Measurements from ENCODE around the gene SEMA3F. TPM values are rescaled to one million over a fixed set of nuclear protein-coding genes. Genes with fewer than 3 reads are reported as not detected.

Gene SEMA3F
- total RNA-seq, 2 experiments from 2014 or later, result 0.07 to 0.09 TPM

GRCh38 chr3:50172626-50173220 lies 17.6 kb downstream of the SEMA3F start:
- Mint-ChIP-seq H3K4me1 (peaks cover 6% of the 10 kb centered on the region), H3K27me3 (no peaks in the 10 kb centered on the region), H3K4me3 (no peak overlapping the region), H3K9me3 (ENCODE audit: low read depth) (no peaks in the 10 kb centered on the region), H3K27ac (no peak overlapping the region), H3K36me3 (no peaks in the 10 kb centered on the region)
- CTCF ChIA-PET, result interaction anchor here (1.4 to 2.5 kb wide), 2 partner anchors 9 to 53 kb away, joined by 6 to 7 read pairs; no protein-coding TSS in a partner anchor
- DNase-seq, result no peak
- no peak for ATAC-seq

- Mint-ChIP-seq H3K27me3 (peaks cover 2% of the 10 kb centered on the region), H3K4me1 (peaks cover 6% of the 10 kb centered on the region), H3K36me3 (no peaks in the 10 kb centered on the region), H3K27ac (no peak overlapping the region), H3K9me3 (ENCODE audit: low read depth) (no peaks in the 10 kb centered on the region), H3K4me3 (no peak overlapping the region)
- ATAC-seq (no peak), DNase-seq (no peak)
- CTCF ChIA-PET, result interaction anchor here (1.4 to 2.5 kb wide), 2 partner anchors 10 to 52 kb away, joined by 6 to 7 read pairs; no protein-coding TSS in a partner anchor
Measured at GRCh38 chr3:50173685-50174516, 18.8 kb downstream of the SEMA3F start.

GRCh38 chr3:50174517-50174895 lies 19.4 kb downstream of the SEMA3F start:
- H3K9me3 Mint-ChIP-seq (ENCODE audit: low read depth), result no peaks in the 10 kb centered on the region
- peaks cover 6% of the 10 kb centered on the region for H3K4me1 Mint-ChIP-seq
- CTCF ChIA-PET, result interaction anchor here (2.5 kb wide), 1 partner anchor 11 kb away, joined by 7 read pairs; no protein-coding TSS in a partner anchor
- H3K4me3 Mint-ChIP-seq, result no peak overlapping the region
- no peaks in the 10 kb centered on the region for H3K36me3 Mint-ChIP-seq
- ATAC-seq, result no peak
- peaks cover 2% of the 10 kb centered on the region for H3K27me3 Mint-ChIP-seq
- H3K27ac Mint-ChIP-seq, result no peak overlapping the region
- no peak for DNase-seq

GRCh38 chr3:50174947-50175524 lies 19.9 kb downstream of the SEMA3F start:
- no peak overlapping the region for H3K27ac Mint-ChIP-seq
- no peaks in the 10 kb centered on the region for H3K9me3 Mint-ChIP-seq (ENCODE audit: low read depth)
- DNase-seq (no peak), ATAC-seq (no peak)
- H3K4me1 Mint-ChIP-seq, result peaks cover 6% of the 10 kb centered on the region
- H3K27me3 Mint-ChIP-seq, result peaks cover 5% of the 10 kb centered on the region
- no peaks in the 10 kb centered on the region for H3K36me3 Mint-ChIP-seq
- H3K4me3 Mint-ChIP-seq, result no peak overlapping the region
- CTCF ChIA-PET, result interaction anchor here (2.5 kb wide), 1 partner anchor 11 kb away, joined by 7 read pairs; no protein-coding TSS in a partner anchor

- peaks cover 5% of the 10 kb centered on the region for H3K27me3 Mint-ChIP-seq
- CTCF ChIA-PET, result no interaction called here
- no peaks in the 10 kb centered on the region for H3K36me3 Mint-ChIP-seq
- H3K4me3 Mint-ChIP-seq, result no peak overlapping the region
- ATAC-seq (no peak), DNase-seq (no peak)
- no peak overlapping the region for H3K27ac Mint-ChIP-seq
- peaks cover 6% of the 10 kb centered on the region for H3K4me1 Mint-ChIP-seq
- H3K9me3 Mint-ChIP-seq (ENCODE audit: low read depth), result no peaks in the 10 kb centered on the region
Measured at GRCh38 chr3:50177346-50177745, 22.2 kb downstream of the SEMA3F start.

GRCh38 chr3:50179710-50180109 lies 24.6 kb downstream of the SEMA3F start:
- Mint-ChIP-seq H3K4me1 (no peaks in the 10 kb centered on the region), H3K9me3 (ENCODE audit: low read depth) (no peaks in the 10 kb centered on the region), H3K27ac (no peak overlapping the region), H3K4me3 (no peak overlapping the region), H3K27me3 (peaks cover 5% of the 10 kb centered on the region), H3K36me3 (no peaks in the 10 kb centered on the region)
- no peak for ATAC-seq
- DNase-seq, result no peak
- CTCF ChIA-PET, result interaction anchor here (1.2 kb wide), 1 partner anchor 46 kb away, joined by 3 read pairs; no protein-coding TSS in a partner anchor

- H3K4me3 Mint-ChIP-seq, result no peak overlapping the region
- no peak overlapping the region for H3K27ac Mint-ChIP-seq
- H3K9me3 Mint-ChIP-seq (ENCODE audit: low read depth), result no peaks in the 10 kb centered on the region
- CTCF ChIA-PET, result interaction anchor here (2.2 kb wide), 1 partner anchor 44 kb away, joined by 6 read pairs; no protein-coding TSS in a partner anchor
- DNase-seq (no peak), ATAC-seq (no peak)
- H3K27me3 Mint-ChIP-seq, result peaks cover 5% of the 10 kb centered on the region
- no peaks in the 10 kb centered on the region for H3K4me1 Mint-ChIP-seq
- H3K36me3 Mint-ChIP-seq, result no peaks in the 10 kb centered on the region
Measured at GRCh38 chr3:50181985-50182384, 26.9 kb downstream of the SEMA3F start.

- H3K27me3 Mint-ChIP-seq, result peaks cover 5% of the 10 kb centered on the region
- no peak for ATAC-seq
Measured at GRCh38 chr3:50182533-50183099, 27.5 kb downstream of the SEMA3F start.

GRCh38 chr3:50183755-50184154 lies 28.6 kb downstream of the SEMA3F start:
- peaks cover 3% of the 10 kb centered on the region for H3K27me3 Mint-ChIP-seq
- ATAC-seq (no peak), DNase-seq (no peak)
- H3K9me3 Mint-ChIP-seq (ENCODE audit: low read depth), result no peaks in the 10 kb centered on the region
- no peak overlapping the region for H3K27ac Mint-ChIP-seq
- H3K4me3 Mint-ChIP-seq, result no peak overlapping the region
- H3K4me1 Mint-ChIP-seq, result no peaks in the 10 kb centered on the region
- no peaks in the 10 kb centered on the region for H3K36me3 Mint-ChIP-seq
- CTCF ChIA-PET, result interaction anchor here (0.9 to 1.4 kb wide), 2 partner anchors 9 to 30 kb away, joined by 3 read pairs; no protein-coding TSS in a partner anchor

More at GRCh38 chr3:50182533-50183099, 27.5 kb downstream of the SEMA3F start:
- Mint-ChIP-seq H3K36me3 (no peaks in the 10 kb centered on the region), H3K4me3 (no peak overlapping the region), H3K4me1 (no peaks in the 10 kb centered on the region), H3K27ac (no peak overlapping the region), H3K9me3 (ENCODE audit: low read depth) (no peaks in the 10 kb centered on the region)
- CTCF ChIA-PET, result interaction anchor here (0.9 to 2.2 kb wide), 2 partner anchors 10 to 43 kb away, joined by 3 to 6 read pairs; no protein-coding TSS in a partner anchor
- DNase-seq, result no peak

- H3K4me3 Mint-ChIP-seq, result no peak overlapping the region
- H3K36me3 Mint-ChIP-seq, result no peaks in the 10 kb centered on the region
- ATAC-seq, result no peak
- H3K9me3 Mint-ChIP-seq (ENCODE audit: low read depth), result no peaks in the 10 kb centered on the region
- H3K4me1 Mint-ChIP-seq, result no peaks in the 10 kb centered on the region
- DNase-seq, result no peak
- H3K27ac Mint-ChIP-seq, result no peak overlapping the region
- peaks cover 3% of the 10 kb centered on the region for H3K27me3 Mint-ChIP-seq
- CTCF ChIA-PET, result interaction anchor here (1.4 to 1.5 kb wide), 2 partner anchors 29 to 64 kb away, joined by 3 to 4 read pairs; no protein-coding TSS in a partner anchor
Measured at GRCh38 chr3:50184242-50184978, 29.3 kb downstream of the SEMA3F start.

GRCh38 chr3:50185230-50185629 lies 30.1 kb downstream of the SEMA3F start:
- Mint-ChIP-seq H3K9me3 (ENCODE audit: low read depth) (no peaks in the 10 kb centered on the region), H3K27me3 (no peaks in the 10 kb centered on the region), H3K36me3 (no peaks in the 10 kb centered on the region), H3K27ac (no peak overlapping the region), H3K4me1 (no peaks in the 10 kb centered on the region), H3K4me3 (no peak overlapping the region)
- no peak for DNase-seq
- no peak for ATAC-seq
- CTCF ChIA-PET, result interaction anchor here (1.5 kb wide), 1 partner anchor 64 kb away, joined by 4 read pairs; no protein-coding TSS in a partner anchor

- no peaks in the 10 kb centered on the region for H3K27me3 Mint-ChIP-seq
- no peak for DNase-seq
- no peak for ATAC-seq
- H3K4me1 Mint-ChIP-seq, result no peaks in the 10 kb centered on the region
- no peak overlapping the region for H3K4me3 Mint-ChIP-seq
- H3K27ac Mint-ChIP-seq, result no peak overlapping the region
- H3K36me3 Mint-ChIP-seq, result no peaks in the 10 kb centered on the region
- CTCF ChIA-PET, result interaction anchor here (1.5 to 10.9 kb wide), 2 partner anchors 37 to 65 kb away, joined by 4 to 398 read pairs; no protein-coding TSS in a partner anchor
- H3K9me3 Mint-ChIP-seq (ENCODE audit: low read depth), result no peaks in the 10 kb centered on the region
Measured at GRCh38 chr3:50186096-50186495, 31.0 kb downstream of the SEMA3F start.

All from activated CD8-positive, alpha-beta memory T cell treated with anti-CD3 and anti-CD28 coated beads, Interleukin-2, amount 10 ng/mL, durations not matched to agents 7 days and 5 days (primary cell).